Fibroblast of lung (primary cell): ENCODE results near the gene PRKCH. TPM values are rescaled to one million over a fixed set of nuclear protein-coding genes. Genes with fewer than 3 reads are reported as not detected.

Experiments
- DNase-seq, 2 donors: peaks; one replicate each; pipeline versions ENCODE4 v3.0.0 to v3.0.0-alpha.2; 2010; ENCODE audit warnings: low read depth in 2 of 2
- H2AFZ ChIP-seq: 2 replicates; pipeline ENCODE4 v1.5.1; 2012; ENCODE audit warnings: low read length, control low read depth, inconsistent platforms
- H3K27ac ChIP-seq: 2 replicates; pipeline ENCODE4 v1.5.1; 2011; ENCODE audit warnings: low read length, control low read depth; ENCODE audit not compliant: insufficient read depth
- H3K27me3 ChIP-seq: 2 replicates; pipeline ENCODE4 v1.5.1; 2011; ENCODE audit warnings: mild to moderate bottlenecking, low read length; ENCODE audit not compliant: control insufficient read depth, insufficient read depth
- H3K36me3 ChIP-seq: 2 replicates; pipeline ENCODE4 v1.5.1; 2011; ENCODE audit warnings: low read length; ENCODE audit not compliant: control insufficient read depth, insufficient read depth
- H3K4me1 ChIP-seq: 2 replicates; pipeline ENCODE4 v1.5.1; 2011; ENCODE audit warnings: low read length; ENCODE audit not compliant: control insufficient read depth, insufficient read depth; ENCODE audit errors: extremely low read depth
- H3K4me2 ChIP-seq: 2 replicates; pipeline ENCODE4 v1.5.1; 2011; ENCODE audit warnings: low read length, control low read depth; ENCODE audit not compliant: insufficient read depth; ENCODE audit errors: extremely low read depth
- H3K4me3 ChIP-seq, 4 experiments: fragments of 200-600 bp in 1 of 4; sonication (generic) in 1 of 4; replicated peaks in 1 of 4; 2 replicates each; pipeline ENCODE4 v1.5.1; 2011 to 2016; ENCODE audit warnings: low read length in 4 of 4, low read depth in 3 of 4, mild to moderate bottlenecking in 3 of 4, control low read depth in 2 of 4, inconsistent platforms in 1 of 4, mixed read lengths in 1 of 4; ENCODE audit not compliant: insufficient read depth in 1 of 4; ENCODE audit errors: control extremely low read depth in 1 of 4
- H3K79me2 ChIP-seq: 2 replicates; pipeline ENCODE4 v1.5.1; 2012; ENCODE audit warnings: mild to moderate bottlenecking, low read length, inconsistent platforms; ENCODE audit not compliant: control insufficient read depth, insufficient read depth
- H3K9ac ChIP-seq: 2 replicates; pipeline ENCODE4 v1.5.1; 2011; ENCODE audit warnings: mild to moderate bottlenecking, low read length, control low read depth; ENCODE audit not compliant: insufficient read depth
- H3K9me3 ChIP-seq: 2 replicates; pipeline ENCODE4 v1.5.1; 2012; ENCODE audit warnings: low read depth, low read length; ENCODE audit not compliant: control insufficient read depth, insufficient read depth
- H4K20me1 ChIP-seq: 2 replicates; pipeline ENCODE4 v1.5.1; 2011; ENCODE audit warnings: low read length; ENCODE audit not compliant: control insufficient read depth, insufficient read depth; ENCODE audit errors: extremely low read depth
- EZH2 ChIP-seq: IDR thresholded peaks from 2 replicates; pipeline ENCODE4 v1.5.1; 2012; ENCODE audit warnings: low read length, control low read depth, mild to moderate bottlenecking; ENCODE audit errors: missing control alignments
- polyA plus RNA-seq, 2 donors: library from polyadenylated mRNA; depleted of rRNA in 1 of 2; stranded (reverse) in 1 of 2; unstranded in 1 of 2; fragments of >200 nt; gene quantifications; 2 replicates each; pipeline ENCODE4 v1.2.1, GENCODE V29; 2011 to 2012; ENCODE audit warnings: missing spikeins in 1 of 2
- total RNA-seq: library from RNA; depleted of rRNA; stranded (reverse); fragments of >200 nt; gene quantifications from 2 replicates; pipeline ENCODE4 v1.2.1, GENCODE V29; 2014
- TF ChIP-seq, protein P1 (sequence below), 2 donors: IDR thresholded peaks in 1 of 2; conservative IDR thresholded peaks in 1 of 2; 1 replicate in 1 of 2; 2 replicates in 1 of 2; pipeline ENCODE4 v1.5.1; 2011 to 2012; ENCODE audit warnings: low read length in 2 of 2, control low read depth in 1 of 2, inconsistent platforms in 1 of 2, low read depth in 1 of 2, mild to moderate bottlenecking in 1 of 2

The PRKCH gene
- total and polyA plus RNA-seq, 2 donors (not counting 1 experiment from before 2014, with no cell fraction given) = 2.9 to 5.4 TPM

DNA sequence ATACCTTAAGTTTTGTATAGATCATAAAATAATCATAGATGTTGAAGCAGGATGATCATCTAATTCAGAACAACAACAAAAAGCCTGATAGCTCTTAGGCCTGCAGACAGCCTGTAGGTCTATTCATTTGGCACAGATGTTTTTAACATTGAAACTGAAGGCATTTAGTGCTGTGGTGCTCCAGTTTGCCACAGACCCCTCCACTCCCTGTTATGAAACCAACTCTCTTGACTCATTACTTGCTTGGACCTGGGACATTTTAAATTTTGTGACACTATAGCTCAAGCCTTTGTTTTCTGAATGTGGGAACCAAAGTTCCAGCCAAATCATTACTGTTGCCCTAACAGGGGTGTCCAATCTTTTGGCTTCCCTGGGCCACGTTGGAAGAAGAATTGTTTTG lies 9.1 kb downstream of the PRKCH start:
- TF ChIP-seq, protein P1, sequence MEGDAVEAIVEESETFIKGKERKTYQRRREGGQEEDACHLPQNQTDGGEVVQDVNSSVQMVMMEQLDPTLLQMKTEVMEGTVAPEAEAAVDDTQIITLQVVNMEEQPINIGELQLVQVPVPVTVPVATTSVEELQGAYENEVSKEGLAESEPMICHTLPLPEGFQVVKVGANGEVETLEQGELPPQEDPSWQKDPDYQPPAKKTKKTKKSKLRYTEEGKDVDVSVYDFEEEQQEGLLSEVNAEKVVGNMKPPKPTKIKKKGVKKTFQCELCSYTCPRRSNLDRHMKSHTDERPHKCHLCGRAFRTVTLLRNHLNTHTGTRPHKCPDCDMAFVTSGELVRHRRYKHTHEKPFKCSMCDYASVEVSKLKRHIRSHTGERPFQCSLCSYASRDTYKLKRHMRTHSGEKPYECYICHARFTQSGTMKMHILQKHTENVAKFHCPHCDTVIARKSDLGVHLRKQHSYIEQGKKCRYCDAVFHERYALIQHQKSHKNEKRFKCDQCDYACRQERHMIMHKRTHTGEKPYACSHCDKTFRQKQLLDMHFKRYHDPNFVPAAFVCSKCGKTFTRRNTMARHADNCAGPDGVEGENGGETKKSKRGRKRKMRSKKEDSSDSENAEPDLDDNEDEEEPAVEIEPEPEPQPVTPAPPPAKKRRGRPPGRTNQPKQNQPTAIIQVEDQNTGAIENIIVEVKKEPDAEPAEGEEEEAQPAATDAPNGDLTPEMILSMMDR (conservative IDR thresholded peaks at IDR 0.05 in 1 of 2, IDR thresholded peaks at IDR 0.05 in 1 of 2; ENCODE audit: low read depth in 1 of 2, low read length in 2 of 2) = no peak
- TF ChIP-seq EZH2 = no peak
- H3K79me2 ChIP-seq = no peaks in the 10 kb centered on the region
- no peak overlapping the region for H3K27ac ChIP-seq
- H3K9me3 ChIP-seq = no peaks in the 10 kb centered on the region
- H3K9ac ChIP-seq = no peak overlapping the region
- H3K4me2 ChIP-seq = no peak overlapping the region
- H4K20me1 ChIP-seq = no peaks in the 10 kb centered on the region
- no peak overlapping the region for H2AFZ ChIP-seq
- H3K27me3 ChIP-seq = peaks cover 6% of the 10 kb centered on the region
- no peak overlapping the region for H3K4me3 ChIP-seq
- H3K4me1 ChIP-seq = no peaks in the 10 kb centered on the region
- DNase-seq = no peak
- H3K36me3 ChIP-seq = no peaks in the 10 kb centered on the region

DNA sequence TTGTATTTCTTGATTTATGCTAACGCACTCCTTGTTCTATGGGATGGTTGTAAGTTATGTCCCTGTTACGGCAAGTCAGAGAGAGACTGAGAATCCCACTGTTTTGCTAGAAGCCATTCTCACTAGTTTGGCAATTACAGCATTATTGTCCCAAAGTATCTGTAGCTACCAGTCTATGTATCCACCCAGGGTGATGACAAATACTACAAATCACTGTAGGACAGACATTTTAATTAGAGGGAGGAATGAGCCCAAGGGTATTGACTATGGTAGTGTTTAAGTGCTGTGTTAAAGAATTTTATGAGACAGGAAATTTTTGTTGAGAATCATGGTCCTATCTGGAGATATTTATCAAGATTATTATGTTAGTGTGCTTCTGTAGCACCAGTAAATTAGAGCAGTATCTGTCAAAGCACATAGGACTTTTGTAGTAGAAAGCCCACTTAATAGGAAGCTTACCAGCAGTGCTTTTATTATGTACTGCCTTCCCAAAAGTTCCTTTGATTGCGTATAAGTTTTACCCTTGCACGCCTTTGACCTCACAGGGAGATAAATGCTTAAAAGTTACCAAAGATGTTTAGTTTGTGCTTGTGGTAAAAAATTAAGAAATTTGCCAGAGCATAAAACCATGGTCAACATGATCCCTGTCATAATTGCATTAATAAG lies 10.7 kb downstream of the PRKCH start:
- no peak overlapping the region for H3K9ac ChIP-seq
- H4K20me1 ChIP-seq = no peaks in the 10 kb centered on the region
- no peaks in the 10 kb centered on the region for H3K36me3 ChIP-seq
- H3K79me2 ChIP-seq = no peaks in the 10 kb centered on the region
- TF ChIP-seq, protein P1 (conservative IDR thresholded peaks at IDR 0.05 in 1 of 2, IDR thresholded peaks at IDR 0.05 in 1 of 2; ENCODE audit: low read depth in 1 of 2, low read length in 2 of 2) = no peak
- TF ChIP-seq EZH2 = no peak
- H3K4me3 ChIP-seq = no peak overlapping the region
- H3K4me2 ChIP-seq = no peak overlapping the region
- no peaks in the 10 kb centered on the region for H3K4me1 ChIP-seq
- peaks cover 6% of the 10 kb centered on the region for H3K27me3 ChIP-seq
- H3K9me3 ChIP-seq = no peaks in the 10 kb centered on the region
- no peak for DNase-seq
- H3K27ac ChIP-seq = no peak overlapping the region
- no peak overlapping the region for H2AFZ ChIP-seq

DNA sequence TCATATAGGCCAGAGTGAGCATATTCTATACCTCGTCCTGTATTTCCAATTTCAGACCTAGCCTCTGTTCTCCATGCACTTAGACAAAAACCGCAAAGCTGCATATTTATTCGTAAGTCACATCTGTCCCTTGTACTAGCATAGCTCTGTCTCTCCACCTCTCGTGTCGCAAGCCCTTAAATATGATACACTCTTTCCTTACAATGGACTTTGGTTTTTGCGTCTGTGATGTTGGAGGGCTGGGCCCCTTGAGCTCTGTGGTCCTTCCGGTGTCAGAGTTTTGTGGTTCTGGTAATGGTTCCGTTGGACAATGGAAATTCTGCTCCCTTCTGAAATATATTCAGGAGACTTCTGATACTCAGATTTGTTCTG lies 11.3 kb downstream of the PRKCH start:
- no peaks in the 10 kb centered on the region for H3K4me1 ChIP-seq
- no peak overlapping the region for H3K4me2 ChIP-seq
- no peak overlapping the region for H3K9ac ChIP-seq
- no peak overlapping the region for H2AFZ ChIP-seq
- no peak for DNase-seq
- H4K20me1 ChIP-seq = no peaks in the 10 kb centered on the region
- H3K79me2 ChIP-seq = no peaks in the 10 kb centered on the region
- peaks cover 6% of the 10 kb centered on the region for H3K27me3 ChIP-seq
- H3K27ac ChIP-seq = no peak overlapping the region
- no peaks in the 10 kb centered on the region for H3K9me3 ChIP-seq
- H3K36me3 ChIP-seq = no peaks in the 10 kb centered on the region
- TF ChIP-seq, protein P1 (conservative IDR thresholded peaks at IDR 0.05 in 1 of 2, IDR thresholded peaks at IDR 0.05 in 1 of 2; ENCODE audit: low read depth in 1 of 2, low read length in 2 of 2) = no peak
- TF ChIP-seq EZH2 = no peak
- H3K4me3 ChIP-seq = no peak overlapping the region
